Cardiac fibroblast (primary cell): ENCODE data around the gene WNK2.

Source experiments
- DNase-seq, 2 donors: peaks; one replicate each; pipeline versions ENCODE4 v3.0.0 to v3.0.0-alpha.2; 2010; ENCODE audit warnings: low read depth in 2 of 2
- H3K4me3 ChIP-seq, 2 donors: replicated peaks in 1 of 2; 1 replicate in 1 of 2; 2 replicates in 1 of 2; pipeline ENCODE4 v1.5.1; 2011; ENCODE audit warnings: low read depth in 2 of 2, low read length in 2 of 2, mild to moderate bottlenecking in 2 of 2, moderate library complexity in 1 of 2
- TF ChIP-seq, protein P1 (sequence below): IDR thresholded peaks from one replicate; pipeline ENCODE4 v1.5.1; 2011; ENCODE audit warnings: low read depth, mild to moderate bottlenecking, low read length, inconsistent platforms

WNK2 gene

DNA sequence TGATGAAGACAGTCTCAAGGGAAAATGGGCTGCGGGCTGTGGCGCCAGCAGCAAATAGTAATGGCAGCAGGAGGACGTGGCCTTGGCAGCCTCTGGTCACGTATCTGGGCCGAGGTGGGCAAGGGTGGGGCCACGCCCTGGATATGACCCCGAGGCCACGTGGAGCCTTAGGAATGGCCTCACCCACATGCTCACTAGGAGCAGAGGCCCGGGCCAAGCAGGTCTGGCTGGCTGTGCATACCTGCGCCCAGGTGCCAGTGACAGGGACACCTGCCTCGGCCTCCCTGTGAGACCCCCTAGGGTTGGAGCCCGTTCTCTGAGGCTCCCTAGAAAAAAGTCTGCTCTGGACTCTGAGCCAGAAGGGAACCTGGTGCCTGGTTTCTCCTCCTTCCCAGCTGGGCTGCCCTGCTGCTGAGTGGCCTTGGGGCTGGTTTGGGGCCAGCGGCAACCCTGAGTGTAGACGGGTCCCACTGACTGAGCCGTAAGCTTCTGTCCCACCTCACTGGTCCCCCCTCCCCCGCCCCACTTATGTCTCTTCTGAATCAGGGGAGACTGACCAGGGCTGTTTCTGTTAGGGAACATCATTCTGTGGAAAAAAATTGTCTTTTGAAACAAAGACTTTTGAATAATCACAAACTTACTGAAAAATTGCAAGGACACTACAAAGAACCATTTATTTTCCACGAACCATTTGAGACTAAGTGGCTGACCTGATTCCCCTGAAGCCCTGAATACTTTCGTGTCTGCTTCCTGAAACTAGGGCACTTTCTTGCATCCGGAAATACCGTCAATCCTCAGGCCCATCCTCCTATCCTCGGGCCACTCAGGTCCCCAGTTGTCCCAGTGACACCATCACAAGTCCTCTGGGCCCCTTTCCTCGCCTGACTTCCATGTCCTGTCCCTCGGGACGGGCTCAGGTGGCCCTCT, 60.8 kb downstream of the WNK2 start:
- TF ChIP-seq, protein P1, sequence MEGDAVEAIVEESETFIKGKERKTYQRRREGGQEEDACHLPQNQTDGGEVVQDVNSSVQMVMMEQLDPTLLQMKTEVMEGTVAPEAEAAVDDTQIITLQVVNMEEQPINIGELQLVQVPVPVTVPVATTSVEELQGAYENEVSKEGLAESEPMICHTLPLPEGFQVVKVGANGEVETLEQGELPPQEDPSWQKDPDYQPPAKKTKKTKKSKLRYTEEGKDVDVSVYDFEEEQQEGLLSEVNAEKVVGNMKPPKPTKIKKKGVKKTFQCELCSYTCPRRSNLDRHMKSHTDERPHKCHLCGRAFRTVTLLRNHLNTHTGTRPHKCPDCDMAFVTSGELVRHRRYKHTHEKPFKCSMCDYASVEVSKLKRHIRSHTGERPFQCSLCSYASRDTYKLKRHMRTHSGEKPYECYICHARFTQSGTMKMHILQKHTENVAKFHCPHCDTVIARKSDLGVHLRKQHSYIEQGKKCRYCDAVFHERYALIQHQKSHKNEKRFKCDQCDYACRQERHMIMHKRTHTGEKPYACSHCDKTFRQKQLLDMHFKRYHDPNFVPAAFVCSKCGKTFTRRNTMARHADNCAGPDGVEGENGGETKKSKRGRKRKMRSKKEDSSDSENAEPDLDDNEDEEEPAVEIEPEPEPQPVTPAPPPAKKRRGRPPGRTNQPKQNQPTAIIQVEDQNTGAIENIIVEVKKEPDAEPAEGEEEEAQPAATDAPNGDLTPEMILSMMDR: no peak
- H3K4me3 ChIP-seq: no peak overlapping the region
- no peak for DNase-seq

DNA sequence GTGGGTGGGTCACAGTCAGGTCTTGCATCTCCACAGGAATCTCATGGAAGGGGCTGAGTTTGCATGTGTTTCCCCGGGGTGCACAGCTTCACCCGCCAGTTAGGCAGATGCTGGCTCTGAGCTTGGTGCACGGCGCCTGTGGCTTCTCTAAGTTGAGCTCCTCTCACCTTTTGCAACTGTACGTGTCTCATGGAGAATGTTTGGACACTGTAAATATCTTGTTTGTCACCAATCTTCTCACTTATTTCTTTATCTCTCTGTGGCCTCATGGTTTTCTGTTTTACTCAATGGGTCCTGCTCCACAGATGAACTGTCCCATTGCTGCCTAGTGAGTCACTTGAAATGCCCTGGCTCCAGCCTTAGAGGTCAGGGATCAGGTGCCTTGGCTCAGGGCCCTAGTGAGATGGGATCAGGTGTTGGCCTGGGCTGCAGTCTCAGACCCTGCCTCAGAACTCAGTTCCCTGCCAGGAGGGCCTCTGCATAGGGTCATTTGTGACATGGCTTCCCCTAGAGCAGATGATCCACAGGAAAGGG, 61.6 kb downstream of the WNK2 start:
- H3K4me3 ChIP-seq: no peak overlapping the region
- TF ChIP-seq, protein P1: no peak
- DNase-seq: no peak

DNA sequence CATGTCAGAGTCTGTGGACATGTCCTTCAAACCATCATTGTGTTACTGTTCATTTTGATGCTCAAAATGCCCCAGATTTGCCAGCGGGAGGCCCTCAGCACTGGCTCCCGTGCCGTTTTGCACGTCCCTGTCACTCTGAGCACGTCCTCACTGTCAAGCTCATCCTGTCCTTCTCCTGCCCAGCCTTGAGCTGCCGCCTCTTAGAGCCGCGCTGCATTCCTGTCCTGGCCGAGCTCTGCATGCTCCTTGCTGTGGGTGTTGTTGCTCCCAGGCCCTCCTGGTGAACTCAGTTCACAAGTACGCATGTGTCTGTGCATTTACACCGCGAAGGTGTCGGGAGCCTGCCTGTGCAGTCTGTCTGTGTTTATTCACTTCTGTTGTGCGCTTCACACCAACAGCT, 62.2 kb downstream of the WNK2 start:
- DNase-seq: no peak
- TF ChIP-seq, protein P1: no peak
- no peak overlapping the region for H3K4me3 ChIP-seq

DNA sequence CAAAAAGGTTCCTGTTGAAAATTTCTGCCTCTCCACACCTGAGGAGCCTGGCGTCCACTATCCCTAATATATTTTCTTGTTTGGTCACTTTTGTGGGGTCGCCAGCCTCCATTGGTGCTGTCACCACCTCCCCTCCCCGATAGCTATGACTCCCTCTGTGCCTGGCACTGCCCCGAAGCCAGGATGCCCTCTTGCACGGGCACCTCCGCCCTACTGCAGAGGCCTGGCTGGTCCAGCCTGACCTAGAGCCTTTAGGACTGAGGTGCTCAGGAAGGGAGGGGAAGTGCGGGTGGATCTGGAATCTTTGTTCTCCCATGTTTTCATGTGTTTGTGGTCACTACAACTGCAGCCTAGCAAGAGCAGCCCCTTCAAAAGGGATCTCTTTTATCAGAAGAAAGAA, 62.6 kb downstream of the WNK2 start:
- DNase-seq: no peak
- TF ChIP-seq, protein P1: no peak
- H3K4me3 ChIP-seq: no peak overlapping the region

DNA sequence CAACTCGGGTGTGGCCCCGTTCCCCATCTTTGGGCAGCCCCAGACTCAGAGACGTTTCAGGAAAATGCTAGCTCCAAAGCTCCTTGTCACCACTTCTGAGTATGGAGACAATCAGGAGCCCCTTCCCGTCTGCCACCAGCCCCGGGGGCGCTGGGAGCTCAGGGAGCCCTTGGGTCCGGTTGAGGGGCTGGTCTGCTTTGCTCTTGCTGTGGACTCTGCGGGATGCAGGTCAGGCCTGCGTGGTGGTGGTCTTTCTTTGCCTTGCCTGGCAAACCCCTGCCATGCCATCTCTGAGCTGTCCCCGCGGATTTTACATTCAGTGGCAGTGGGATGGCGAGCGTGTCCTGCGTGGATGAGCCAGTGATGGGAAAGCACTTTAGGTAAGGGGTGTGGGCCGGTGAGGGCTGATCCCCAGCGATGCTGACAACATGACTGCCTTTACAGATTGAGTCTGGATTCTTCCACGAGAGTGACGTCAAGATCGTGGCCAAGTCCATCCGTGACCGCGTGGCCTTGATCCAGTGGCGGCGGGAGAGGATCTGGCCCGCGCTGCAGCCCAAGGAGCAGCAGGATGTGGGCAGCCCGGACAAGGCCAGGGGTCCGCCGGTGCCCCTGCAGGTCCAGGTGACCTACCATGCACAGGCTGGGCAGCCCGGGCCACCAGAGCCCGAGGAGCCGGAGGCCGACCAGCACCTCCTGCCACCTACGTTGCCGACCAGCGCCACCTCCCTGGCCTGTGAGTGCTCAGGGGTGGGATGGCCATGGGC, 63.3 kb downstream of the WNK2 start:
- H3K4me3 ChIP-seq: no peak overlapping the region
- TF ChIP-seq, protein P1: no peak

DNA sequence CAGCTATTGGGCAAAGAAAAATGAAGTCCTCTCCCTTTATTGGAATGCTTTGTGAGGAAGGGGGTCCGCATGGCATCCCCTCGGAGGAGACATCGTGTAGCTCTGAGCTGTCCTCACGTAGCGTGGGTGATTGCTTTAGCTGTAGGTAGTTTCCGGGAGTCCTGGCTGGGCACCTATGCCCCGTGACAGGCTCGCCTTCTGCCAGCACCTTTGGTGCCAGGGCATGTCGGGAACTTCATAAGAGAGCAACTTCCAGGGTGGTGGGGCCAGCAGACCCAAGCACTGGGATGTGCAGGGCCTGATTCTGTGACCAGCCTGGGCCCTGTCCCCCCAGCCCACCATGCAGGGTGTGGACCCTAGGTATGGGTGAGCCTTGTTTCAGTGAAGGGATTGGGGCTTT, 64.0 kb downstream of the WNK2 start:
- H3K4me3 ChIP-seq: no peak overlapping the region
- no peak for DNase-seq
- TF ChIP-seq, protein P1: no peak

More for the DNA sequence above, 63.3 kb downstream of the WNK2 start:
- no peak for DNase-seq
